Suprapubic skin (tissue), 3 donors: ENCODE data around the gene IRGQ.

Experiments
- CTCF ChIP-seq, 2 donors: fragments of 200-600 bp in 1 of 2; fragments of 450-650 bp in 1 of 2; sonication (generic) in 1 of 2; IDR thresholded peaks; one replicate each; pipeline ENCODE4 v1.5.1; 2016 to 2019; ENCODE audit warnings: antibody characterized with exemption in 2 of 2, mild to moderate bottlenecking in 1 of 2, moderate library complexity in 1 of 2
- POLR2AphosphoS5 ChIP-seq, 3 donors: sonication (generic); formaldehyde crosslinking; IDR thresholded peaks; one replicate each; pipeline ENCODE4 v1.6.1; 2017; ENCODE audit warnings: antibody characterized with exemption in 3 of 3

GRCh38 chr19:43589678-43590077 is 6.3 kb downstream of the IRGQ start:
- TF ChIP-seq CTCF (IDR thresholded peaks at IDR 0.05) (no peak), POLR2AphosphoS5 (IDR thresholded peaks at IDR 0.05) (no peak)
